ENCODE data around the gene CAPNS1. TPM values are rescaled to one million over a fixed set of nuclear protein-coding genes. Genes with fewer than 3 reads are reported as not detected.

CAPNS1 gene
- total and polyA plus RNA-seq, 8 donors = 124 to 273 (median 224) TPM

- Histone ChIP-seq H3K4me1 (peaks cover 0 to 5% (median 0%) of the 10 kb centered on the region in 3 donors), H3K4me3 (no peak within 1 kb of the TSS), H3K27ac (no peak within 1 kb of the TSS), H3K36me3 (no peaks in the 10 kb centered on the region), H3K9me3 (no peaks in the 10 kb centered on the region), H3K27me3 (no peaks in the 10 kb centered on the region)
- ATAC-seq = no peak
- no peak for FAIRE-seq
- intact Hi-C loops (cut with DNase I) = no loop called here
- WGBS, 2 donors = 53 to 100% methylated on average over 1 of the region's 1 CpG
- TF ChIP-seq, protein P1, sequence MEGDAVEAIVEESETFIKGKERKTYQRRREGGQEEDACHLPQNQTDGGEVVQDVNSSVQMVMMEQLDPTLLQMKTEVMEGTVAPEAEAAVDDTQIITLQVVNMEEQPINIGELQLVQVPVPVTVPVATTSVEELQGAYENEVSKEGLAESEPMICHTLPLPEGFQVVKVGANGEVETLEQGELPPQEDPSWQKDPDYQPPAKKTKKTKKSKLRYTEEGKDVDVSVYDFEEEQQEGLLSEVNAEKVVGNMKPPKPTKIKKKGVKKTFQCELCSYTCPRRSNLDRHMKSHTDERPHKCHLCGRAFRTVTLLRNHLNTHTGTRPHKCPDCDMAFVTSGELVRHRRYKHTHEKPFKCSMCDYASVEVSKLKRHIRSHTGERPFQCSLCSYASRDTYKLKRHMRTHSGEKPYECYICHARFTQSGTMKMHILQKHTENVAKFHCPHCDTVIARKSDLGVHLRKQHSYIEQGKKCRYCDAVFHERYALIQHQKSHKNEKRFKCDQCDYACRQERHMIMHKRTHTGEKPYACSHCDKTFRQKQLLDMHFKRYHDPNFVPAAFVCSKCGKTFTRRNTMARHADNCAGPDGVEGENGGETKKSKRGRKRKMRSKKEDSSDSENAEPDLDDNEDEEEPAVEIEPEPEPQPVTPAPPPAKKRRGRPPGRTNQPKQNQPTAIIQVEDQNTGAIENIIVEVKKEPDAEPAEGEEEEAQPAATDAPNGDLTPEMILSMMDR (IDR thresholded peaks at IDR 0.05) = no peak
- DNase-seq = no peak
Observed at GRCh38 chr19:36110487-36111199, 29.2 kb upstream of the CAPNS1 start, which contains the start of gene OVOL3. OVOL3 (plus strand) TSS chr19:36111143; CDS start chr19:36111203, 60 bp downstream.

DNA sequence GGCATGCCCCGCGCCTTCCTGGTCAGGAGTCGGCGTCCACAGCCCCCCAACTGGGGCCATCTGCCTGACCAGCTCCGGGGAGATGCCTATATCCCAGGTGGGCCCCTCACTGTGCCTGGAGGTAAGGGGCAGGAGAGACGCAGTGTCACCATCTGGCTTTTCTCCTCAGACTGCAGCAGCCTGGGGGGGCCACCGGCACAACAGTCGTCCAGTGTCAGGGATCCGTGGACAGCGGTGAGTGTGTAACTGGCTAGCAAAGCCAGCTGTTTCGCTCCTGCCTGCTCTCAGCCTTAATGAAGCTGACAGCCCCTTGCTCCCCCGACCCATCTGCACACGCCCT is 28.7 kb upstream of the CAPNS1 start:
- Histone ChIP-seq H3K27ac (no peak overlapping the region), H3K36me3 (no peaks in the 10 kb centered on the region), H3K4me1 (peaks cover 0 to 8% (median 5%) of the 10 kb centered on the region in 3 donors), H3K9me3 (no peaks in the 10 kb centered on the region), H3K27me3 (no peaks in the 10 kb centered on the region), H3K4me3 (no peak overlapping the region)
- TF ChIP-seq, protein P1 (IDR thresholded peaks at IDR 0.05) = no peak
- FAIRE-seq (no peak), DNase-seq (no peak), ATAC-seq (no peak)
- 84 to 86% methylated on average over 13 of the region's 13 CpGs for WGBS, 2 donors
- intact Hi-C loops (cut with DNase I) = no loop called here

DNA sequence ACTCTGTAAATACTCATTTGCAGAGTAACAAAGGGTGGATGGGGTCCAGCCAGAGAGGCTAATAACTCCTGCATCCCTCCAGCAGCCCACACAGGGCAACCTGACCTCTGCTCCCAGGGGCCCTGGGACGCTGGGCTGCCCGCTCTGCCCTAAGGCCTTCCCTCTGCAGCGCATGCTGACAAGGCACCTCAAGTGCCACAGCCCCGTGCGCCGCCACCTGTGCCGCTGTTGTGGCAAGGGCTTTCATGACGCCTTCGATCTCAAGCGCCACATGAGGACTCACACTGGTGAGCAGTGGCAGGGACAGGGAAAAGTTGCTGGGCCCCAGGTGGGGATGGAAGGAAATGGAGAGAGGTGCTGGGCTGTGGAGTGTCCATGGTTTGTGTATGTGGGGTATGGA is 27.2 kb upstream of the CAPNS1 start:
- no peaks in the 10 kb centered on the region for H3K36me3 ChIP-seq
- intact Hi-C loops (cut with DNase I) = no loop called here
- no peak overlapping the region for H3K27ac ChIP-seq
- DNase-seq (no peak), FAIRE-seq (no peak), ATAC-seq (no peak)
- 94 to 96% methylated on average over 10 of the region's 10 CpGs for WGBS, 2 donors
- no peaks in the 10 kb centered on the region for H3K27me3 ChIP-seq
- peaks cover 0 to 15% (median 6%) of the 10 kb centered on the region in 3 donors for H3K4me1 ChIP-seq
- H3K9me3 ChIP-seq = no peaks in the 10 kb centered on the region
- TF ChIP-seq, protein P1 (IDR thresholded peaks at IDR 0.05) = no peak
- H3K4me3 ChIP-seq = no peak overlapping the region

DNA sequence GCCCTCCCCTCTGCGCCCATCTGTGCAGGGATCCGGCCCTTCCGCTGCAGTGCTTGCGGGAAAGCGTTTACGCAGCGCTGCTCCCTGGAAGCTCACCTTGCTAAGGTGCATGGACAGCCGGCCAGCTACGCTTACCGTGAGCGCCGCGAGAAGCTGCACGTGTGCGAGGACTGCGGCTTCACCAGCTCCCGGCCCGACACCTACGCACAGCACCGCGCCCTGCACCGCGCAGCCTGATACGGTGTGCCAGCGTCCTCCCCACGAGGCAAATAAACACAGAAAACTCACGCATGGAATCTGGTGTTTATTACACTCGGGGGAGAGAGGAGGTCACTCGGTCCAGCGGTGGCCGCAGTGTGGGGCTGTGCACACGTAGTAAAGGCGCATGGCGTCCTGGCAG is 26.4 kb upstream of the CAPNS1 start:
- H3K4me3 ChIP-seq = peak overlapping the region in 1 of 4 donors; percentile 63
- DNase-seq = no peak
- no peaks in the 10 kb centered on the region for H3K36me3 ChIP-seq
- FAIRE-seq = no peak
- ATAC-seq = no peak
- H3K4me1 ChIP-seq = peaks cover 0 to 15% (median 6%) of the 10 kb centered on the region in 3 donors
- 87 to 89% methylated on average over 34 of the region's 34 CpGs for WGBS, 2 donors
- TF ChIP-seq, protein P1 (IDR thresholded peaks at IDR 0.05) = no peak
- H3K27me3 ChIP-seq = no peaks in the 10 kb centered on the region
- intact Hi-C loops (cut with DNase I) = no loop called here
- H3K9me3 ChIP-seq = no peaks in the 10 kb centered on the region
- no peak overlapping the region for H3K27ac ChIP-seq
